Measurements from ENCODE around the gene CENPO.

DNA sequence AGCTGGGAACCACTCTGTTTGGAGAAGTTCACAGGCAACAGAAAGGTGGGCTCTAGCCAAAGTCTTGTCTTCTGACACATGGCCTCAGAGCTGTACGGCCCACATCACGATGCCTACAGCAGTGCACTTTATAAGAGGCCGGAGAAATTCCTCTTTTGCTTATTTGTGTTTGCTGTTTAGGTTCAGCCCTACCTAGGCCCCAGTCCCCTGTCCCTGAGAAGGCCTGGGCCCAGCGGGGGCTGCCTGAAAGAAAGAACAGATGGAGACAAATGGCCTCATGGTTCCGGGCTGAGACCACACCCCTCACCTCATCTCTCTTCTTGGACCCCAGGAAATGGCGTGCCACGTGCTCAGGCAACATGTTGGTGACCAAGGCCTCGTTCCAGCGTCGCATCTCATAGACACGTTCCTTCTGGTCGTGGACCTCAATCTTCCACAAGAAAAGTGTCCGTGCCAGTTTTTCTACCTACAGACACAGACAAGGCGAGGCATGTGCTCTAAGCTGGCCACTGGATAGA, 30.9 kb downstream of the CENPO start:
- TF ChIP-seq, protein P1, sequence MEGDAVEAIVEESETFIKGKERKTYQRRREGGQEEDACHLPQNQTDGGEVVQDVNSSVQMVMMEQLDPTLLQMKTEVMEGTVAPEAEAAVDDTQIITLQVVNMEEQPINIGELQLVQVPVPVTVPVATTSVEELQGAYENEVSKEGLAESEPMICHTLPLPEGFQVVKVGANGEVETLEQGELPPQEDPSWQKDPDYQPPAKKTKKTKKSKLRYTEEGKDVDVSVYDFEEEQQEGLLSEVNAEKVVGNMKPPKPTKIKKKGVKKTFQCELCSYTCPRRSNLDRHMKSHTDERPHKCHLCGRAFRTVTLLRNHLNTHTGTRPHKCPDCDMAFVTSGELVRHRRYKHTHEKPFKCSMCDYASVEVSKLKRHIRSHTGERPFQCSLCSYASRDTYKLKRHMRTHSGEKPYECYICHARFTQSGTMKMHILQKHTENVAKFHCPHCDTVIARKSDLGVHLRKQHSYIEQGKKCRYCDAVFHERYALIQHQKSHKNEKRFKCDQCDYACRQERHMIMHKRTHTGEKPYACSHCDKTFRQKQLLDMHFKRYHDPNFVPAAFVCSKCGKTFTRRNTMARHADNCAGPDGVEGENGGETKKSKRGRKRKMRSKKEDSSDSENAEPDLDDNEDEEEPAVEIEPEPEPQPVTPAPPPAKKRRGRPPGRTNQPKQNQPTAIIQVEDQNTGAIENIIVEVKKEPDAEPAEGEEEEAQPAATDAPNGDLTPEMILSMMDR (conservative IDR thresholded peaks at IDR 0.05) = no peak
- TF ChIP-seq ZFX (IDR thresholded peaks at IDR 0.05) = no peak

Data from C4-2B (cell line).